Non-pigmented ciliary epithelial cell (primary cell): Measurements from ENCODE around the gene S1PR4.

ENCODE experiments used
- DNase-seq: peaks from one replicate; pipeline ENCODE4 v3.0.0-alpha.2; 2010; ENCODE audit warnings: low read depth

The S1PR4 gene

GRCh38 chr19:3178377-3178972 is at the start of gene S1PR4:
S1PR4 (plus strand) TSS chr19:3178769; CDS start chr19:3178793, 24 bp downstream.
- no peak for DNase-seq

- DNase-seq = peak; percentile 40
Measured at GRCh38 chr19:3129112-3129511, 49.5 kb upstream of the S1PR4 start.

DNA sequence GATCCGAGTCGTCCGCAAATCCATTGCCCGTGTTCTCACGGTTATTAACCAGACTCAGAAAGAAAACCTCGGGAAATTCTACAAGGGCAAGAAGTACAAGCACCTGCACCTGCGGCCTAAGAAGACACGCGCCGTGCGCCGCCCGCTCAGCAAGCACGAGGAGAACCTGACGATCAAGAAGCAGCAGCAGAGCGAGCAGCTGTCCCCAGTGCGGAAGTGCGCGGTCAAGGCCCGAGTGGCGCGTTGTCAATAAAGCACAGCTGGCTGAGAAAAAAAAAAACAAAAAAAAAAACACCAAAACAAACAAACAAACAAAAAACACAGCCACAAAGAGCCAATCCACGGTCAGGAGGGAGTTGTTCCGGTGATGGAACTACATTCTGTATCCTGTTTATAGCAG is 47.4 kb upstream of the S1PR4 start:
- no peak for DNase-seq

- DNase-seq = peak; percentile 49
Measured at GRCh38 chr19:3132971-3133792, 45.4 kb upstream of the S1PR4 start.

- no peak for DNase-seq
Measured at GRCh38 chr19:3133793-3134116, 44.8 kb upstream of the S1PR4 start.

DNA sequence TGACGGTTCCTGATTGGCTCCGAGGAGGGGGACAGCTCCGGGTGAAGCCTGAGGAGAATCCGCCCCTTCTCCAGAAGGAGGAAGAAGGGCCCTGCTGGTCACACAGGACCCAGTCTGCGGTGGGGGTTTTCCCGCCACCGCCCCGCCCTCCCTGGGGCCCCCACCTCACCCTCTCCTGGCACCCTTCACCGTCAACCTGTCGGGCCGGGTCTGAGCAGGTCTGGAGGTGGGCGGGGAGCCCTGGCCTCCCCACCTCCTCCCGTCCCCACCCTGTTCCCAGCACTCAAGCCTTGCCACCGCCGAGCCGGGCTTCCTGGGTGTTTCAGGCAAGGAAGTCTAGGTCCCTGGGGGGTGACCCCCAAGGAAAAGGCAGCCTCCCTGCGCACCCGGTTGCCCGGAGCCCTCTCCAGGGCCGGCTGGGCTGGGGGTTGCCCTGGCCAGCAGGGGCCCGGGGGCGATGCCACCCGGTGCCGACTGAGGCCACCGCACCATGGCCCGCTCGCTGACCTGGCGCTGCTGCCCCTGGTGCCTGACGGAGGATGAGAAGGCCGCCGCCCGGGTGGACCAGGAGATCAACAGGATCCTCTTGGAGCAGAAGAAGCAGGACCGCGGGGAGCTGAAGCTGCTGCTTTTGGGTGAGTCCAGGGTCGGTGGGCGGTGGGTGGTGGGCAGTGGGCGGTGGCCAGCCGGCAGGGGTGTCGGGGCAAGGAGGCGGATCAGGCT is 42.4 kb upstream of the S1PR4 start, which contains the start of gene GNA15:
GNA15 (plus strand) TSS at position 73 of the 723 bp plus-strand sequence; CDS start at position 491, 418 bp downstream.
- no peak for DNase-seq

GRCh38 chr19:3136684-3137055 is 41.9 kb upstream of the S1PR4 start:
- no peak for DNase-seq

- DNase-seq = no peak
Measured at GRCh38 chr19:3137119-3137518, 41.5 kb upstream of the S1PR4 start.

- DNase-seq = no peak
Measured at GRCh38 chr19:3138268-3138667, 40.3 kb upstream of the S1PR4 start.

GRCh38 chr19:3140667-3141038 is 37.9 kb upstream of the S1PR4 start:
- DNase-seq = no peak

- DNase-seq = no peak
Measured at GRCh38 chr19:3142292-3142670, 36.3 kb upstream of the S1PR4 start.

- DNase-seq = no peak
Measured at GRCh38 chr19:3142781-3143337, 35.7 kb upstream of the S1PR4 start.

GRCh38 chr19:3145909-3146676 is 32.5 kb upstream of the S1PR4 start:
- DNase-seq = no peak

- no peak for DNase-seq
Measured at GRCh38 chr19:3146677-3147100, 31.9 kb upstream of the S1PR4 start.

- no peak for DNase-seq
Measured at GRCh38 chr19:3148503-3148902, 30.1 kb upstream of the S1PR4 start.

DNA sequence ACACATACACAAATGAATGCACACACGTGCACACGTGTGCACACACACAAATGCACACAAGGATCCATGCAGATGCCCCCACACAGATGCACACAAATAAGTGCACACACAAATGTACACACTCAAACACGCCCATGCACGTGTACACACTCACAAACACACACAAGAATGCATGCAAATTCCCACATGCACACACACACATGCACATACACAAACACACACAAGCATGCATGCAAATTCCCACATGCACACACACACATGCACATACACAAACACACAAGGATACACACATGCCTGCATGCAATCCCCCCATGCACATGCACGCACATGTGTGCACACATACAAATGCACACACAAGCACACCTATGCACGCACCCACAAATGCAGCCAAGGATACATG is 29.5 kb upstream of the S1PR4 start:
- DNase-seq = no peak

DNA sequence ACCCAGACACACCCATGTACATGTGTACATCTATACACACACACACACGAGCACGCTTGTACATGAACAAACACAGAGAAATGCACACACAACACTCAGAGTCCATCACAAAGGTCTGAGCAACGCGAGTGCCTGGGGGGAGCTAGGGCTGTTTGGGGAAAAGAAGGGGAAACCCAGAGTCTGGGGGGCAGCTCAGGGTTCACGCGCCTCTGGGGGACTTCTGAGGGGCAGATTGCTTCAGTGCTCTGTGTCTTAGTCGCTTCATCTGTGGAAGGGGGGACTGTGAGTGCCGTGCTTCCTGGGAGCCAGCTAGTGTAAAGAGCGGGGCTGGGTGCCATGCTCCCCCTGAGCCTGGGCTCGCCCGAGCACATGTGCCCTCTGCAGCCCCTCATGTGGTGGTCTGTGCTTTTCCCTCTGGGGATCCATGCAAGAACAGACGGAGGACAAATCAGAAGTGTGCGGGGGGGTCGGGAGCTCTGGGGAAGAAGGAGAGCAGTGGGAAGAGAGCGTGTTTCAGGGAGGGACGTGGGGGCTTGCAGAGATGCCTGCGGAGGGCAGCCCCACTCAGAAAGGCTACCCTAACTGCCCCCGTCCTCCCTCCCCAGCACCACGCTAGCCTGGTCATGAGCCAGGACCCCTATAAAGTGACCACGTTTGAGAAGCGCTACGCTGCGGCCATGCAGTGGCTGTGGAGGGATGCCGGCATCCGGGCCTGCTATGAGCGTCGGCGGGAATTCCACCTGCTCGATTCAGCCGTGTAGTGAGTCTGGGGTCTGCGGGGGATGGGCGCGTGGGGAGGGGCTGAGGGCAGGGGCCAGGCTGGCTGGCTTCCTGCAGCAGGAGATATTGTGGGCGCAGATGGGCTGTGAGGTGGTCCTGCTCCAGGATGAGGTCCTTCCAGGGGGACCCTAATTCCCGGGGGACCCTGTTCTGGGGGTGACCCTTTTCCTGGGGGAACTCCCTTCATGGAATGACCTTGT is 28.8 kb upstream of the S1PR4 start:
- no peak for DNase-seq

GRCh38 chr19:3150739-3151329 is 27.7 kb upstream of the S1PR4 start:
- DNase-seq = no peak

DNA sequence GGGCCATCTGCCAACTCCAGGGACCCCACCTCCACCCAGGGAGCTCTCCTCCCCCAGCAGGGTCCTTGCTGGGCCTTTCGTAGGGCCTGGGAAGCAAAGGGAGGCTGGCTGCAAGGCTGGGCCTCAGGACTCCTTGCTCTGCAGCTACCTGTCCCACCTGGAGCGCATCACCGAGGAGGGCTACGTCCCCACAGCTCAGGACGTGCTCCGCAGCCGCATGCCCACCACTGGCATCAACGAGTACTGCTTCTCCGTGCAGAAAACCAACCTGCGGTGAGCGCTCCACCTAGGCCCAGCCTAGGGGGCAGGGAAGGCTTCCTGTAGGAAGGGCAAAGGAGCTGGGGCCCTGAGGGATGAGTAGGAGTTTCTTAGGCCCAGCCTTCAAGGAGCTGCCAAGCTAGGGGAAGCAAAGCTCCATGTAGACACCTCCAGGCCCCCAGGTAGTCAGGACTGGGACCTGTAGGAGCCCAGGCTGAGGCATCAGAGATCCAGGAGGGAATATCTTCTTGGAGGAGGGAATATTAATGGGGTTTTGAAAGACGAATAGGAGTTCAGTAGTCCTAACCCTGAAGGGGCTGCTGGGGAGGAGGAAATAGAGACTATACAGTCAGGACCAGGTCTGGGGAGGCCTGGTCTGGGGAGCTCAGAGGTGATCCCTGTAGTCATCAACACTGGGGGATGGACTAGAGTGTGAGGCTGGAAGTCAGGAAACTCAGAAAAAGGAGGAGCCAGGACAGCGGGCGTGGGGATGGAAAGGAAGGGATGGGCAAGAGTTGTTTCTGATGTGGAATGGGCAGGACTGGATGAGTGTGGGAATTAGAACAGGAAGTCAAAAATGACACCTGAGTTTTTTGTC is 26.8 kb upstream of the S1PR4 start:
- DNase-seq = no peak

DNA sequence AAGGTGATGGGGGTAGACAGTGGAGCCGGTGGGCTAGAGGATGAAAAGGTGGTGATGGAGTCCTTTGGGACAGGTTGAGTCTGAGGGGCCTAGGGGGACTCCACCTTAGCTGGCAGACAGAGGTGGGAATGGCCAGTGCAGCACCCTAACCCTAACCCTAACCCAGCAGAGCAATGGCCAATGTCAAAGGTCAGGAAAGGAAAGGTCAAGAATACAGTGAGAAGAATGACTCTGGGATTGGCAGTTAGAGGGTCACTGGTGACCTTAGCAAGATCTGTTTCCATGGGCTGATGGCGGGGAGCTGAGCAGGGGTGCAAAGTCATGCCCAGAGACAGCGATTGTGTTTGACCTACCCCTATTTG is 26.2 kb upstream of the S1PR4 start:
- no peak for DNase-seq
